ENCODE data around the gene PDAP1.

- TF ChIP-seq CTCF (IDR thresholded peaks at IDR 0.05) = no peak
- TF ChIP-seq POLR2A (IDR thresholded peaks at IDR 0.05) = no peak
- TF ChIP-seq EP300 (IDR thresholded peaks at IDR 0.05) = no peak
These were observed 29.7 kb upstream of the PDAP1 start for GRCh38 chr7:99437946-99438572.
